HG03378 (cell line): ENCODE data around the gene RBMS1.
"Not testable (repeated sequence)": the region's sequence is repeated elsewhere in the genome, so short reads cannot be mapped to it uniquely, and the experiment has no call there.

ENCODE experiments used
- ATAC-seq: cut with Tn5 transposase; IDR thresholded peaks from one replicate; pipeline ENCODE4 v1.9.1; 2021; ENCODE audit warnings: mild to moderate bottlenecking, moderate library complexity; ENCODE audit not compliant: unreplicated experiment

Gene RBMS1

DNA sequence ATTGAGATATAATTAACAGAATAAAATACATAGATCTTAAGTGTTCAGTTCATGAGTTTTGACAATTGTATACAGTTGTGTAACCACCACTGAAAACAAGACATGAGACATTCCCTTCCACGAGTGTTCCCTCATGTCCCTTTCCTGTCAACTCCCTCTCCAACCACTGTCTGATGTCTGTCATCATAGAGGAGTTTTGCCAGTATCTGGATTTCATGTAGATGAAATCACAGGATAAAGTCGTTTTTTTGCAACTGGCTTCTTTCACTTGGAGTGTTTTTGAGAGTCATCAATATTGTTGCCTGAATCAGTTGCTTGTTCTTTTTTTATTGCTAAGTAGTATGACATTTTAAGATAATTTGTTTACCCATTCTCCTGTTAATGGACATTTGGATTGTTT lies 52.7 kb downstream of the RBMS1 start:
- ATAC-seq = no peak

- not testable (repeated sequence) for ATAC-seq
Measured at GRCh38 chr2:160439038-160439437, 54.6 kb downstream of the RBMS1 start.

GRCh38 chr2:160437273-160437672 lies 56.3 kb downstream of the RBMS1 start:
- no peak for ATAC-seq

DNA sequence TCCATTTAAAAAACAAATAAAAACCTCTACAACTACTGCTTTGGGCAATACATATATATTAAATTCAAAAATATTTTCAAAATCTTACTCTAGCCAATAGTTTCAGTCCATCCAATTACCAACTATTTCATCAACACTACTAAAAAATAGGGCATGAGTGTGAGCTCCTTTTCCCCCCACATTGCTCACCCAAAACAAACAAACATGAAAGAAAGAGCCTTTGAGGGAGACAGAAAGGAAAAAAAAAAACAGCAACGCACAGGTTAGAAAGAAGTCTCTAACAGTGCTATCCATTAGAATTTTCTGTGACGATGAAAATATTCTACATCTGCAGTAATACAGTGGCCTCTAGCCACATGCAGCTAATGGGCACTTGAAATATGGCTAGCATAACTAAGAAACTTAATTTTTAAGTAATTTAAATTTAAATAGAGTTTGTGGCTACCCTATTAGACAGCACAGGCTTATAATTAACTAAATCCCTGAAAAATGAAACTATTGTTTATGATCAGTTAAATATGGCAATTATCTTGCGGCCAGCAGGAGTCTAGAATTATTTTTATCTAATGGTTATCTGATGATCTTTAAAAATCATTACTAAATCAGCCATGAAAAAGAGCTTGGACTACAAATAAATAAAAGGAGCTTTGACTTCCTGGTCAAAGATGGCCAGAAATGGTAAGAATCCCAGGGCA lies 59.2 kb downstream of the RBMS1 start:
- no peak for ATAC-seq

GRCh38 chr2:160433466-160434140 lies 60.0 kb downstream of the RBMS1 start:
- ATAC-seq = no peak

DNA sequence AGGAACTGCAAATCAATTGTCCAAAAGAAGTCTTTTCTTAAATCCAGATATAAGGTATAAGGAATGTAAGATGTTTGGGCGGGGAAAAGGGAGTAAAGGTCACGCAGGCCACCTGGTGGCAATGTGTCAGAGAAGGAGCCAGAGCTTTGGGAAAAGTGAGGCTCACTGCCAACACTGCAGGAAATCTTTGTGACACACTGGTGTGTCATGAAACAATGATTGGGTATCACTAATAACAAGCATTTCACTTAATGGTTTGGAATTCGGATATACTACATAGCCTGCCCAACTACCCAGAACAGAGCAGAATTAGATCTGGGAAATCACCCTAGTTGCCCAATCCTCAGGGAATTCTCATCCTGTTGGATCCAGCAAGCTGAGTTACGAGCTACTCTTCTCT lies 61.0 kb downstream of the RBMS1 start:
- no peak for ATAC-seq

- peak; percentile 64 for ATAC-seq
Measured at GRCh38 chr2:160431441-160431840, 62.2 kb downstream of the RBMS1 start.

- no peak for ATAC-seq
Measured at GRCh38 chr2:160430001-160430344, 63.6 kb downstream of the RBMS1 start.

DNA sequence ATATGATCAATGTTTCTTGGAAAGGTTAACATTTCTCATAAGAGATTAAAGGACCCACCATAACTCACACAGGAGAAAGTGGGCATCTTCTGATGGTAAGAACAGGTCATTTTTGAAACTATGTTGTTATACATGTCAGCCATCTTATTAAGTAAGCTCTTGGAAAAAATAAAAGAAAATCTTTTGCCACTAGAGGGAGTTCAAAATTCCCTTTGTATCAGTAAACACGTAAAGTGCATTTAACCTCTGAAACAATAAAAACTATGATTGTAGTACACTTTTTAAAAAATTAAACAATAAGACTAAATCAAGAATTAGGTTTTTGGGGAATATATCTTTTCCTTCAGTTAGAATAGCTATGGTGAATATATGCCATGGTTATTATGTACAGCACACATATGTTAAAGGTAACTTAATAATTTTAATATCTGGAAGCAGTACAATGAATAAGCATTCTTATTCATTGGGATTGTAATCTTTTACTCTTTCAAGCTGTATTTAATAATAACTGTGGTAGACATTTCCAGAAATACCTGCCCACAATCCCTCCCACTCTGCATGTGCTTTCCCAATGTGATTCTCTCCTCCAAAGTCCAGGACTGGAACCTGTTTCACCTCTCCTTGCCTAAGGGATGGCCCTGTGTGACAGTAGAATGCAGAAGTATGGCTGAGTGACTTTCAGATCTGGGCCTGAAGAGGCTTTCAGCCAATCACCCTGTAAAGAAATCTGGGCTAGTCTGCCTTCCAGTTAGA lies 64.2 kb downstream of the RBMS1 start:
- ATAC-seq = peak; percentile 44

DNA sequence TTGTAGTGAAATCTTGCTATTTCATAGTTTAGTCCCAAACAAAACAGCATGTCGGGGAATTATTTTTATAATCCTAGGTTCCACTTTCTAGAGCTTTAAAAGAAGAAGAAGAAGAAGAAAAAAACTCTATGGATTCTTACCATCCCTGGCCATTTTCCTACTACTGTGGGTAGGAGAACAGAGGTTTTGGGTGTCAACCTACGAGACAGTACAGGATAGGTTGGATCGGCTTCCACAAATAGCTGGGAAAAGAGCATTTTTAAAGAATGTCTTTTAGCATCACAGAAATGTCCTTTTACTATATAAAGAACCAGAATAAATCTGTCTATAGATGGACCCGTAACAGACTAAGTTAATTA lies 65.2 kb downstream of the RBMS1 start:
- ATAC-seq = no peak

- peak; percentile 74 for ATAC-seq
Measured at GRCh38 chr2:160427629-160428404, 65.8 kb downstream of the RBMS1 start.

DNA sequence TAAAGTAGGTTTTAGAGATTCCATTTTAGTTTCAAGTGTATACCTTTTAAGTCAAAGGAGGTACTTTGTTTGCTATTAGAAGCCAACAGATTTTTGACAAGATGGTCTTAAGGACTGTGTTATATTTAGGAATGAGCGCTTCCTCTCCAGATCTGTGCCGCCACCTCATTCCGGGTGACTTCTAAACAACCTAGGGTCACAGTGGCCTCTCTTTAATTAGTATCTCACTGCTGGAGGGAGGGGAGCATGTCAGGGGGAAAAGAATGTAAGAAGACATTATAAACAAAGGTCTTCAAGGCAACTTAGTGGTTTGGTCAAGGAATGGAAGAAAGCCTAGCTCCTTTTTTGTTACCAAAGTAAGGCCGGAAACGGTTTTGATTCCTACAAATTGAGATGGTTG lies 67.0 kb downstream of the RBMS1 start:
- ATAC-seq = no peak

- ATAC-seq = no peak
Measured at GRCh38 chr2:160425434-160426151, 68.0 kb downstream of the RBMS1 start.

GRCh38 chr2:160423126-160423525 lies 70.5 kb downstream of the RBMS1 start:
- ATAC-seq = no peak

GRCh38 chr2:160421646-160422501 lies 71.7 kb downstream of the RBMS1 start:
- peak; percentile 57 for ATAC-seq

DNA sequence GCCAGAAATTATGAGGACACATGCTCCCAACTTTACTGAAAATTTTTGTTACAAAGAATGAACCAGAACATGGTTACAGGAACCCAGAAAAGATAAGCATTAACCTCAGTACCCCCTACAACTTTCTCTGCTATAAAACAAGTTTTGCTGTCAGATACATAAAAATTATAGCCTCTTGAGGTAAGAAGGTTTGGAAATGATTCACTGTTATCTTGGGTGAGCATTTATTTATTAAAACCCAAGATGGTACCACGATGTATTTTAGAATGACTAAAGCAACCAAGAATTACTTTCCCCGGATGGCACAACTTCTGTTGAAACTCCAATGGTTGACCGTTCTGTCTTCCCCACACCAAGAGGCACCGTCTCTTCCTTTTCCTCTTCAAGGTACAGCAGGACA lies 72.9 kb downstream of the RBMS1 start:
- ATAC-seq = no peak

DNA sequence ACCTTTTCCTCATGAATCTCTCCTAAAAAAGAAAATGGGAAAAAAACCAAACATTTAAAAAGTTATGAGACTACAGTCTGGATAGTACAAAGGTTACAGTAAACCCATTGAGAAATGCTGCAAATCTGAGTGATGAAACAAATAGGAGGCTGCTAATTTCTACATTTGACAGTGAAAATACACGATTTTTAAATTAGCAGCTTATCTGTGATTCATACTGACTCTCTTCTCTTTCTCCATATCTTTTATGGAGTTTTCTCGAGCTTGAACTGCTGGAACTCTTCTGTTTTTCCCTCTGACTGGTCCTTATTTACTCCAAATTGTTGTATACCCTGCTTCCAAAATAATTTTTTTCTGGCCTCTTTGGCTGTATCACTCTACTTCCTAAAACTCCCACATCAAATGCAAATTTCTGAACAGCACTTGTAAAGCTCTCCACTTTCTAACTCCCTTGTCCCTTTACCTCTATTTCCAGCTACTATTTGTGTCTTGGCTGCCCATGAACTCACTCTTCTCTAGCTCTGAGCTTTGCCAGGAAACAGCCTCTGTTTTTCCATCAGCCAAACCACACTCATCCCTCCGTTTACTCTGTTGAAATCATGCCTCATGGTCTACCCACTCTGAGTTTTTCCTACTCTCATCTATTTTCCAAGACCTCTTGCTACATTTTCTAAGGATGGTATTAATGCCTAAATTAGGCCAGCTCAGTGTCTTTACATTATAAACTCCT lies 73.7 kb downstream of the RBMS1 start:
- no peak for ATAC-seq

DNA sequence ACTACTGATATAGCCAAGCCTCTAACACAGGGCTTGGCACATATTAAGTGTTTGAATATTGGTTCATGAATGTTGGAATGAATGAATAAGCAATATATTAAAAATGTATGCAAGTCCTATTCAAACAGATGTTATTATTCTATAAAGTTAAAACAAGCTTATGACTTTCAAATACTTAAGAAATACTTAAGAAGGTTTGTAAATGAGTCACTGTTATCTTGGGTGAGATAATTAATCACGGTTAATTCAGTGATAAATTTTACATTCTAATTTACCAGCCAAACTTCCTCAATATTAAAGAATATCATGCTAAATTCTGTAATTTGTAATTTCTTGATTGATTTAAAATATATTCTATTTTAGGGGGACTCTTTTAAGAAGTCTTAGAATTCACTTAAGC lies 74.8 kb downstream of the RBMS1 start:
- ATAC-seq = no peak

DNA sequence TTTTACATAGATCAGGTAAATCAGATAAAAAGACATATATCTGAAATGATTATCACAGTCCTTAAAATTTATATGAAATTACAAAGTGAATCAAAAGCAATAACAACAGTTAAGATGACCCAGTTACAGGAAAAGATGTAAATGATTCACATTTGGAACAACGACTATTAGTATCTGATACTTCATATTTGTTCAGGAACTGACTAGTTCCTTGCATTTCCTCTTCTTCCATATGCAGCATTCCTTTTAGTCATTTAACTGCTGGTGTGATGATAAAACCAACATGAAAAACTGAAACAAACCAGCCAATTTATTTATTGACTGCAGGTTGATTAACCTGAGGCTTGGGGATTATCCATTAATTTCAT lies 75.2 kb downstream of the RBMS1 start:
- no peak for ATAC-seq
